Activated gamma-delta T cell treated with anti-CD3 and anti-CD28 coated beads, Interleukin-2, amount 50 U/mL, for 16 hours (primary cell): ENCODE measurements around the gene TCN2.
"Not testable (repeated sequence)": the region's sequence is repeated elsewhere in the genome, so short reads cannot be mapped to it uniquely, and the experiment has no call there.

Experiments used
- DNase-seq: peaks from one replicate; pipeline ENCODE4 v3.0.0-alpha.2; 2020; ENCODE audit warnings: low read depth

The TCN2 gene

DNA sequence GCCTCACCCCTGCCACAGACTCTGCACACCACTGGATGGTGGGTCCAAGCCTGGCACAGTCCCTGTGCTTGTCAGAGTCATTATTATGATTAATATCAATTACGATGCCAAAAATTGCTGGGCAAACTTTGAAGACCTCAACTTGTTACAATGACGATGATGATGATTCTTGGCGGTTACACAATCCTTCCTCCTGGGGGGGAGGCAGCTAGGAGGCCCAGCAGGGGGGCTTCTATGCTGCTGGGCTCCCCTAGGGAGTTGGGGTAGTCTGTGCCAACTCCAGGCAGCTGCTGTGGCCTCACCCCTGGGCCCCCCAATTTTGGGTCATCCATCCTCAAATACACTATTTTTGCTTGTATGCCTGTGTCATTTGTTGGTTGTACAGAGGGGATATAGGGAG, 40.6 kb downstream of the TCN2 start:
- no peak for DNase-seq

DNA sequence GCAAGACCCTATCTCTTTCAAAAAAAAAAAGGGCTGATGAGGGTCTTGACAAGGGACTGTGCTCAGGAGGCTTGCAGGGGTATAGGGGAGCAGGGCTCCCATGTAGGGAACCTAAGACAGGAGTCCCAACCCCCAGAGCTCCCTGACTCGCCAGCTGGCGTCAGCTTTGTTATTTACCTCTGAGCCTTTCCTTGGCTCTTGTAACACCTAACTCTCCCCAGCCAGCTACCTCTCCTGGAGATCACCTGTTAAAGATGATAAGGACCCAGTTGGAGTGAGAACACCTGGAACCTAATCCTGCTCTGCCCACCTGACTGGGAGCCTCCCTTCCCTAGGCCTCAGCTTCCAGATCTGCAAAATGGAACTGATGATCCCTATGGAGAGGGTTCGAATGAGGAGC, 41.9 kb downstream of the TCN2 start:
- no peak for DNase-seq

DNA sequence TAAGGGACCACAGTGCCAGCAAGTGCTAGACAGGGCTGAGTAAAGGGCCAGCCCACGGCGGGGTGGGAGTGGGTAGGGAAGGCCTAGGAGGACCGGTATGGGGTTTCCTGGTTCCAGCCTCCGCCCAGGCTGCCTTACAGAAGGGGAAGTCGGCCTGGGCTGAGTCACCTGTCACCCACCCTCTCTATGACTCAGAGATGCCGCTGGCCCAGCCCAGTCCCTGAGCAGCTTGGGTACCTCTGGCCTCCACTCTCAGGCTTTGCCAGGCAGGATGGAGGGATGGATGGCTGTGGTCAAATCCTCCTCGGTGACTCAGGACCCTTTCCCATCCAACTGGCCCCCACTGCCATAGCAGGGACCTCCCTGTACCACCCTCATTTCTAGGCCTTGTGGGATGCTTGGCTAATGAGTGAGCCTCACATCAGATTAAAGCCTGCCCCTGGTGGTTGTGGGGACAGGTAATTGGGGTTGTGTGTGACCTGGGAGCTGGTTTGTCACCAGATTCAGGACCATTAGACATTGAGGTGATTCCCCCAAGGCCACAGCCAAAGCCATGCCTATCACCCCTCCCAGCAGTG, 42.5 kb downstream of the TCN2 start:
- peak; percentile 77 for DNase-seq

DNA sequence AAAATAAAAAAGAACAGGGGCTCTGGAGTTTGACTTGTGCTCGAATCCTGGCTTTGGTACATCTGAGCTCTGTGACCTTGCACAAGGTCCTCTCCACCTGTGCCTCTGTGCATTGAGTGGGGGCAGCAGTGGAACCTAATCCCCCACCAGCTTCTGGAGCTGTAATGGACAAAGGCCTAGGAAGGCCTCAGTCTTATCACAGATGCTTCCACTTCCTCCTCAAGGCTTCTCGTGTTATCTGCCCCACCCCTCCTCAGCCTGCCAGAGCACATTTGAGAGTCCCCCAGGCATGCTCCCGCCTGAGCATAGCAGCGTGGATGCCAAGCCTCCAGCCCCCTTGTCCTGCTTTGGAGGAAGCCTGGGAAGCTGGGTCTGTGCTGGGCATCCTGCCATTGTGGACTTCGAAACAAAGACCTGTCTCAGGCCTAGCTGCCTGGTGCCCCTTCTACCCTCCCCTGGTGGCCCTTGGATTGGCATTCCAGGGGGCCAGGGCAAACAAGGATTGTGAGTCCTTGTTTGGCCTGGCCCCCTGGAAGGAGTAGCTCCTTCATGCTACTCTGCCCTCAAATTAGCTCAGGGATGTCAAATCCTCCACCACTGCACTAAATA, 43.6 kb downstream of the TCN2 start:
- no peak for DNase-seq

DNA sequence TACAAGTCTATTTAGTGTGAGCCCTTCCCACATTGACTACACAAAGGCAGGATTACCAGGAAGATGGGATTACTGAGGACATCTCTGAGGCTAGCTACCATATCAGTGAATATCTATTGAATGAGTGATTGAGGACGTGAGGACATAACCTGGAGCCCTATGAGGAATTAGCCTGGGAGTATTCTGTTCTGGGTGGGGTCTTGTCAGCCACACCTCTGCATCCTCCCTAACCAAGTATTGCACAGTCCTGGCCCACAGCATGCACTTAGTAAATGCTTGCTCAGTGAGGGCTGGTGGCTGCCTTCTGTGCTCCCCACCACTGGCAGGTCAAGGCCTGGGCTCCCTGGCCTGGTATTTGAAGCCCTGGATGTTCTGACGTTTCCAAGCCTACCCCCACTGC, 45.9 kb downstream of the TCN2 start:
- no peak for DNase-seq

DNA sequence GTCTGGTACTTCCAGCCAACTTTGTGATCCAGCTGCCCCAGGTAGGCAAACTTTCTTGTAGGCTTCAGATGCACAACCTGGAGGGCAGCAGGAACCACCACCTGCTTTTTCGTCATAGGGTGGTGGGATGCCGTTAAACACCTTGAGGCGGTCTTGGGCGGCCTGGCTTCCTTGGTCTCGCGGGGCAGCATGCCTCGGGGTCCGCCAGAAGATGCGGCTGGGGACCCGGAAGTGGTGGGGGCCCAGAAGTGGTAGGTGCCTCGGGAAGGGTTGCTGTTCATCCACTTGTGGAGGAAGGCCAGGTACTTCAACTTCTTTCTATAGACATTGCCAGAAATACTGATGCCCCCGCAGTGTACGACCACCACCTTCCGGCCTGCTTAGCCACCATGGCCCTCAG, 47.4 kb downstream of the TCN2 start:
- DNase-seq: no peak

DNA sequence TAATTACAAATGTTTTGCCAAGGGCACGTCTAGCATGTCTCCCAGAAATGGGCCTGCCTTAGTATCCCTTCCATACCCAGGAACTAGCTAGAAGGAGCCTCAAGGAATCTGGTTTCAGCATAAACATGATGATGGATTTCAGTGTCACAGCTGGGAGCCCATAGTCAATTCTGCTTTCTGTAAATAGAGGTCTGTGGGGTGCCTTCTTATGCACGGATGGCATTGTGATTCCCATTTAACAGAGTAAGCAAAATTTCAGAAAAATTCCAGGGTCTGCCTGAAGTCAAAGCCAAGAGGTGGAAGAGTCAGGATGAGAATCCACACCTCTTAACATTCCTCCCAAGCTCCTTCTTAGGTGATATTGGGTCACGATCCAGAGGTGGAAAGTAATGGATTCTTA, 48.6 kb downstream of the TCN2 start:
- no peak for DNase-seq

DNA sequence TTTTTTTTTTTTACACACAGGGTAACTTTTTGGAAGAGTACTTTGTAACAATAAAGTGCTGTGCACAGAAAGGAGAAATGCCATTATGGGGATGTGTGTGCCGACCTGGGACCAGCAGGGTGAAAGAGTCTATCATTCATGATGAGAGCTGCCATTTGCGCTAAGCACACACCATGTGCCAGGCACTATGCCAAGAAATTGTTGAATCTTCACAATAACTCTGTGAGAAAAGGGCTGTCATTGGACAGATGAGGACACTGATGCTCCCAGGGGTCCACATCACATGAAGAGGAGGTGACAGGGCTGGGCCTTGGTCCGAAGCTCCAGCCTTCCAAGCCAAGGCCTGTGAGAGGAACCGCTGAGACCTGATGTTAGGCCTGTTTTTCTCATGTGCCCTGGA, 55.1 kb downstream of the TCN2 start:
- DNase-seq: no peak

DNA sequence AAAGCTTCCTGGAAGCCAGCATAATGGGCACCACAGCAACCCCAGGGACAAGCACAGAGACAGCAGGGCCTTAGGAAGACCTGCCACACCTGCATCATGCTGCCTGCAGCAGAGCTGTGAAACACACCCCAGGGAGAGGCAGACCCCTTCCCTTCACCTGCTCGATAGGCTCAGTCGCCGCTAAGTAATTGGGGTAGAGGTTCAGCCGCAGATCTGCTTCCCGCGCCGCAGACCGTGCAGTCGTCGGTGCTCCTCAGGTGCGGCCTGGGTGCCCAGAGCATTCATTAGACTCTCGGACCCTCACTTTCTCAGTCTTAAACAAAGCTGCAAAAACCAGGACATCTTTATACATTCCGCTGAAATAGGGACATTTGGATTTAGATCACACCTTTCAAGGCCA, 57.8 kb downstream of the TCN2 start:
- no peak for DNase-seq

DNA sequence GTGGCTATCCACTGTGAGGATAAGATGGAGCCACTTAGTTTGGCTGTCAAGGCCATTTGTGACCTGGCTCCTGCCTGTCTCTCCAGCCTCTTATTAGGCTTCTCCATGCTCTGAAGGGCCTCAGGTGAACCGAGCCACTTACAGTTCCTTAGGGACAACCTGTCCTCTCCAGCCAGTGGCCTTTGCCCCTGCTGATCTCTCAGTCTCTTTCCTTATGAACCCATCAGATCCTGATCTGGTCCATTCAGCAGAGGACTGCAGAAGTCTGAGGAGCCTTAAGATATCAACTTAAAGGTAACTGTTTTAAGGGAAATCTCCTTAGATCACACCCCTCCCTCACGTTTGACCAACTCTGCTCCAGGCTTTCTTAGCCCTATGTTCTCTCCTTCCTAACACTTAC, 58.3 kb downstream of the TCN2 start:
- DNase-seq: no peak

DNA sequence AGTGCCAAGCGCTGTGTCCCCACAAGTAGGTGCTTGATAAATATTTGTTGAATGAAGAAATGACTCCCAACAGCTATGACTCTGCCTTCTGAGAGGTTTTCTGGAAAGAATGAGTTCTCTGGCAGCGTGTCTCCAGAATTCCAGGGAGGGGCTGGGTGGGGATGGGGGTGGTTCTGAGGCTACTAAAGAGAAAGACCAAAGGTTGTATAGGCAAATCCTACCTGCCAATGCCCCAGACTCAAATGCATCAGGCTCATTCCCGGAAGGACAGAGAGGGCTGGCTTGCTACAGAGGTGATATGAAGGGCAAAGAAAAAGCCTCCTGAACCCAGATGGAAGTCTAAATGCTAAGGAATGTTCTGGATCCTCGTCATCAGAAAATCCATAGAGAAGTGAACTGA, 58.8 kb downstream of the TCN2 start:
- DNase-seq: no peak

DNA sequence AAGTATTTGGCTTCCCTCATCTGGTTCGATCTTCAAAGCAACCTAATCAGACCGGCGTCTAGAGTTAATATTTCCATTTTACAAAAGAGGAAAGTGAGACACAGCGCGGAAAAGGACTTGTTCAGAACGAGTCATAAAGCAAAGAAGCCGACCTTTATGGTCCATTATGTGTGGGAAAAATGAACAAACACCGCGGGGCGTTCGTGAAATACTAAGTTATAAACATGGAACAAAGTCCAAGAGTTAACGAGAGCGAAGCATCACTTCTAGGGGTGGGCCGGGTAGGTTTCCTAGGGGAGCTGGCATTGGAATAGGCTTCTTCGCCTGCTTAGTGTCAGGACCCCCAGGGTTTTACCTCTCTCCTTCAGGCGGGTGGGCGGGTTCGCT, 60.1 kb downstream of the TCN2 start:
- no peak for DNase-seq

DNA sequence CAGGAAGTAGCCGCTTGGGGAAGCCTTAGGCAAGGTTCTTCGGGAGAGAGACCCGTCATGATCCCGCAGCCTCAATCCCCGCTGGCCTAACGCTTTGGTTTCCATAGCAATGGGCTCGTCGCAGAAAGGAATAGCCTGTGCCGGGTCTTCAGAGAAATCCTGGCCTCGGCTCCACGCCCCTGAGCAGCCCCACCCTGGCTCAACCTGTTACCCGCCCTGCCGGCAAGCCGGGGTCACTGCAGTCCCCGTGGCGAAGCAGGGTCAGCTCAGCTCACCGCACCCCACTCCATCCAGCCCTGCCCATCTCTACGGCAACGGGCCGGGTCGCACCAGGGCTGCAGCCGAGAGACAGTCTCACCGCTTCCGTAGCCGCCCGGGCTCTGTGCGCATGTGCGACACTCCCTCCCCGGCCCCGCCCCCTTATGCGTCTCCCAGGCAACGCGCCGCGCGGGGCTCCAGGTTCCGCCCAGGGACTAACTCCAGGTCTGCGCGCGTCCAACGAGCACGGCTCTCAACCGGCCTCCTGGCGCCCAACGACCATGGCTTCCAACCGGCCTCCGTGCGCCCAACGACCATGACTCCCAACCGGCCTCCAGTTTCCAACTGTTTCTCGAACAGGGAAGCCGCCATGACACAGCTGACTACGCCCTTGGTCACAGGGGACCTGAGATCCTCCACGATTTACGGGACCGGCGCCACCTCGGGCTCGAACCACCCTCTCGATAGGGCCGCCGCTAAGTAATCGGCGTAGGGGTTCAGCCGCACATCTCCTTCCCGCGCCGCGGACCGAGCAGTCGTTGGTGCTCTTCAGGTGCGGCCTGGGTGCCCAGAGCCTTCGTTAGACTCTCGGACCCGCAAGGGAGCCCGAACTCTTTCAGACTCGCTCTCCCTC, 60.8 kb downstream of the TCN2 start, which contains the start of gene DUSP18:
Gene DUSP18, minus strand, starts transcription at position 382 of the 892 bp plus-strand sequence. CDS start 3,872 bp downstream, outside the sequence.
- DNase-seq: peak; percentile 91

DNA sequence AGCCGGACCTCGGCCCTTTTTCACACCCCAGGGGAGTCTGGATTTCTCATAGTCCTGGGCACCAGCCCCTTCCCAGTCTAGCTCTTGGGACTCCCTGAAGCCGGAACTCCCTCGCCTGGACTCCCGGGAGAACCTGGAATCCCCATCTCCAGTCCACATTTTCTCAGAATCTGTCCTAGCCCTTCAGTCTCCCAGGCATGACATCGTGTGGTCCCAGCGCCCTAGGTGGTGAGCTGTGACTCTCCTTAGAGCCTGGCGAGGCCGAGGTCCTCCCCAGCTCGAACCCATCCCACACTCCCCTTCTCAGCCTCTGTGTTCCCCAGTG, 61.4 kb downstream of the TCN2 start:
- no peak for DNase-seq

DNA sequence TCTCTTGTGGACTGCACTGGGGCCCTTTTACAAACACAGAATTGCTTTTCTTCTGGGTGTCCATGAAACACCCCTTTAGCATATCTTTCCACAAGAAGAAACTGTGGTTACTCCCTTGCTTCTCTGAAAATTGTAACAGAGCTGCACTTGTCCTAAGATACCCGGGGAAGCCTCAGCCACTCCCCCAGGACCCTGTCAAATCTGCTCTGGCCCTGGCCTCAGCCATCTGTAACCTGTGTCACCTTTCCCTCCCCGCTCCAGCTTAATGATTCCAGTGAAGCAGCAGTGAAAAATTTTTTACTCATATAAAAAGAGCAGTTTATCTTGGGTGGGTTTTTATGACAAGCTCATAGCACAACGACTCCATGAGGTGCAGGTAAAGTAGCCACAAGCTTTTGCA, 64.1 kb downstream of the TCN2 start:
- DNase-seq: no peak

DNA sequence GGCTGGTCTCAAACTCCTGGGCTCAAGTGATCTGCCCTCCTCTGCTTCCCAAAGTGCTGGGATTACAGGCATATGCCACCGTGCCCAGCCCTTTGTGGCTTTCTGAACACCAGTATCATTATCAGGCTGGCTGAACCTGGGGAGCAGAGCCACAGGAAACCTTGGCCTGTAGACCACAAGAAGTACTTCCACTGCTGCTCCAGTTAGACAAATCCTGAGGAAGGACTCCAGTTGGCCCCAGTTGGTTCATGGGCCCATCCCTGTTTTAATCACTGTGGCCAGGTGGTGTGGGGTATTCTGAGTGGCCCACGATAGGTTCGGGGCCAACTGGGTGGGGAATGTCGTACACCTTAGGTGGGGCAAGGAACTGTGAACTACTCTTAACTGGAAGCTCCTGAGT, 66.2 kb downstream of the TCN2 start:
- DNase-seq: no peak

DNA sequence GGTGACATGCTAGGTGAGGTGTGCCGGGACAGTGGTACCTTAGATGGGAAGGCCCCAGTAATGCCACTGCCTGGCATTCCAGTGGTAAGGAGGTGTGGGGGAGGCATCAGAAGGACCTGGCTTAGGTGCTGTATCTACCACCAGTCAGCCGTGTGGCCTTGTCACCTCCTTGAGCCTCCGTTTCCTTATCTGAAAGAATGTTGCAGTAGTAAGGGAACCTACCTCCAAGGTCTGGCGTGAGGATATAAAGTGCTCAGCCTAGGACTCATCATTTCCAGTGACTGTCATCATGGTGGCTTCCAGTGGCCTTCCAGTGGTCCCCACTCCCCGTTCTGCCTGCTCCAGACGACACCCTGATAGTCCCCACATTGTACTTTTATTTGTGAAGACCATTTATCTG, 67.5 kb downstream of the TCN2 start:
- DNase-seq: no peak

DNA sequence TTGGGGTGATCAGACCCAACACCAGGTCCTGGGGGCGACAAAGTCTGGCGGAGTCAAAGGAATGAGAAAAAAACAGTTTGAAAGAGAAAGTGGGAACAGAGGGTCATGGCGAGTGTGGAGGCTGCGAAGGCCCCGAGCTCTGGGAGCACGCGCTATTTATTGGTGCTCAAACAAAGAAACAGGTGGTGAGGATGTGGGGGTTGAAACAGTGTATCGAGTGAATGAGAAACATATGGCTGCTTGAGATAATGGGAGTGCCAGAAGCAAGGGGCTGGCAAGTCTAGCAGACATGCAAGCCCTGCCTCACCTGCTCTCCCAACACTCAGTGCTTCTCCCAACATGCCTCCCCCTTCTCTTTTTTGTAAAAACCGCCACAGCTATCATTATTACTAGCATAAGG, 68.5 kb downstream of the TCN2 start:
- DNase-seq: no peak

DNA sequence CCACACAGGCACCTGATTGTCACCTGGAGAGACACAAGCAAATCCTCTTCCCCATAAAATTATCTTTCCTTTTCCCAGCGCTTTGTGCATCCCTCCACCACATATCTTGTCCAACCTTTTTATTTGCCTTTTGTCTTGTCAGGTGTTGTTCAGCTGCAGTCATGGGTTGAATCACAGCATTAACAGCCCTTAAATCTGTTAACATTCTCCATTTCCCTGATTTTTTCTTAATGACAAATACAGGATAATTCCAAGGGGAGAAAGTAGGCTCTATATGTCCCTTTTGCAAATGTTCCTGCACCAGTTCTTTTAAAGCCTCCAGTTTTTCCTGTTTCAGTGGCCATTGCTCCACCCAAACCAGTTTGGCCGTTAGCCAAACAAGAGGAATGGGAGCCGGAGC, 69.6 kb downstream of the TCN2 start:
- DNase-seq: not testable (repeated sequence)
